Esophagus squamous epithelium (tissue), 4 donors: ENCODE data around the gene FURIN.

Experiments
- CTCF ChIP-seq, 6 experiments: fragments of 450-650 bp in 4 of 6; fragments of 200-600 bp in 2 of 6; sonication (generic) in 2 of 6; IDR thresholded peaks; one replicate each; pipeline ENCODE4 v1.5.1; 2016 to 2019; ENCODE audit warnings: antibody characterized with exemption in 6 of 6, mild to moderate bottlenecking in 4 of 6, moderate library complexity in 4 of 6
- POLR2A ChIP-seq, 4 donors: fragments of 450-650 bp; IDR thresholded peaks; one replicate each; pipeline ENCODE4 v1.6.1; 2017; ENCODE audit warnings: antibody characterized with exemption in 4 of 4, mild to moderate bottlenecking in 4 of 4, moderate library complexity in 3 of 4

GRCh38 chr15:90872486-90873184 lies 4.2 kb downstream of the FURIN start:
- peak in 1 of 4 donors; percentile 36 for TF ChIP-seq POLR2A (IDR thresholded peaks at IDR 0.05)
- TF ChIP-seq CTCF (IDR thresholded peaks at IDR 0.05), result no peak
